Stimulated activated CD4-positive, alpha-beta T cell treated with anti-CD3 and anti-CD28 coated beads, Interleukin-15, amount 100 ng/mL, for 1 hour (primary cell): Measurements from ENCODE around the gene WDR17.

Experiments used
- DNase-seq, 2 donors: peaks; one replicate each; pipeline ENCODE4 v3.0.0-alpha.2; 2020; ENCODE audit warnings: low read depth in 1 of 2, low spot score in 1 of 2

WDR17 gene

GRCh38 chr4:176090115-176090514, 24.5 kb downstream of the WDR17 start:
- no peak for DNase-seq

DNA sequence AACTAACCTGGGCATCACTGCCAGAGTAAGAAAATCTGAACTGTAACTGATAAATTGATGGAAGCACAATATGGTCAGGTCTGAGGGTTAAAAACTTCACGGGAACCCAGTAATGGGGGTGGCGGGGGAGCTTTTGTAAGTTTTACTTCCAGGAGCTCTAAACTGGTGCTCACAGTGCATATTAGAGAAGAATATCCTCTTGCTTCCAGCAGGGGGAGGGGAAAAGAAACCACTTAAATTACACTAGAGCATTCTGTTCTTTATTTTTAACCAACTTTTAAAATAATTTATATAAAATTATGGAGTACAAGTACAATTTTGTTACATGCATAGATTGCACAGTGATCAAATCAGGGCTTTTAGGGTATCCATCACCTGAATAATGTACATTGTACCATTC, 33.7 kb downstream of the WDR17 start:
- DNase-seq, result no peak

GRCh38 chr4:176102414-176103063, 36.9 kb downstream of the WDR17 start:
- no peak for DNase-seq

DNA sequence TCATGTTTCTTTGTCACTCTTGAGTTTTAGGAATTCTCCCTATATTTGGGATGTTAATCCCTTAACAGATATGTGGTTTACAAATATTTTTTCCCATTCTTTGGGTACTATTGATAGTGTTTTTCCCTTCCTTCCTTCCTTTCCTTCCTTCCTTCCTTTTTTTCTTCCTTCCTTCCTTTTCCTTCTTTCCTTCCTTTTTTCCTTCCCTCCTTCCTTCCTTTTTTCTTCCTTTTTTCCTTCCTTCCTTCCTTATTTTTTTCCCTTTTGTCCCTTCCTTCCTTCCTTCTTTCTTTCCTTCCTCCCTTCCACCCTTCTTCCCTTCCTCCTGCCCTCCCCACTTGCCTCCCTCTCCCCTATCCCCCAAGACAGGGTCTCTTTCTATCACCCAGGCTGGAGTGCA, 42.1 kb downstream of the WDR17 start:
- no peak for DNase-seq

DNA sequence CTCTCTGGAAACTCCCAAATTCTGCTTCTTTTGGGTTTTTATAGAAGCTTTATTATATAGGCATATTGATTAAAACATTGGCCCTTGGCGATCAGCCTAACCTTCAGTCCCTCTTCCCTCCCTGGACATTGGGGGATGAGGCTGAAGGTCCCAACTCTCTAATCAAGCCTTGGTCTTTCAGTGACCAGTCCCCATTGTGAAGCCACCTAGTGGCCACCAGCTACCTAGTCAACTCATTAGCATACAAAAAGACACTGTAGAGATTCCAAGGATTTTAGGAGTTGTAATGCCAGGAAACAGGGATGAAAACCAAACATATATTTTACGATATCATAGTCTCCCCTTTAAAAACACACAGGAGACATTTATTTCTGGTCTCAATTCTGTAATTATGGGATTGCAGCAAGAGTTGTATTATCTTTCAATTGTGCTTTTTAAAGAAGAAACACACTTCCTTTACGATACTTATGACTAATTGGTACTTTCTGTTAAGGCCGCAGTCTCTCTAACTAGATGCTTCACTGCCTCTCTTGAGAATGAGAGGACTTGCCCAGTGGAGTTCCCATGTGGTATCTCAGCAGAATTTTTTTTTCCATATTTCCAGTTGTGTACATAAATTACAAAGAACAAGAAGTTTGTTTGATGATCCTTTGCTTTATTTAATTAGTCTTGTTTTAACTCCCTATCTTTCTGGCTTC, 58.2 kb downstream of the WDR17 start:
- no peak for DNase-seq

DNA sequence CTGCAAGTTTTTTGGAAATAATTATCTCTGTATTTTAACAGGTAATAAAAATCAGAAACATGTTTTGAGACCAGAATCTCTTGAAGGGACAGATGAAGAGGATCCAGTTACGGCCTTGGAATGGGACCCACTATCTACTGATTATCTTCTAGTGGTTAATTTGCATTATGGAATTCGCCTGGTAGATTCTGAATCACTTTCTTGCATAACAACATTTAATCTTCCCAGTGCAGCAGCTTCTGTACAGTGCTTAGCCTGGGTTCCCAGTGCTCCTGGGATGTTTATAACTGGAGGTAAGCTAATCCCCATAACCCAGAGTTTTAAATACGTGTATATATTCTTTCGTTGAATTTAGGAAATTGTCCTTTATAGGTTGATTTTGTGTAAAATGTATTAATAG, 59.4 kb downstream of the WDR17 start:
- no peak for DNase-seq

DNA sequence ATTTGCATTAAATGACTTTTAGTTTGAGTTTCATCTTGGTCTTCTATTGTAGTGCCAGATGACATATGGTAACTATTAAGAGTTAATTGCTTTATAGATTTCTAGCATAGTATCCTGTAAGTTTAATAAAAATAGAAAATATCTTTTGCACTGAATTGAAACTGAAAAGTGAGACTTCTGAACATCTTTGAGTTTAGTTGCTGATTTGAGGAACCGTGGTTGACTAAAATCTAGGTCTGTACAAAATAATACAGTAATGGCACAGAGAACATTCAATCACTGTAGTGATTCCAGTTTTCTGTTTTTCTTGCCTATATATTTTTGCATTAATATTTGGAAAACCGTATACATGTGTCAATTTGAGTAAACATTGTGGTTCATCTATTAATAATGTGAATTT, 69.0 kb downstream of the WDR17 start:
- DNase-seq, result no peak

DNA sequence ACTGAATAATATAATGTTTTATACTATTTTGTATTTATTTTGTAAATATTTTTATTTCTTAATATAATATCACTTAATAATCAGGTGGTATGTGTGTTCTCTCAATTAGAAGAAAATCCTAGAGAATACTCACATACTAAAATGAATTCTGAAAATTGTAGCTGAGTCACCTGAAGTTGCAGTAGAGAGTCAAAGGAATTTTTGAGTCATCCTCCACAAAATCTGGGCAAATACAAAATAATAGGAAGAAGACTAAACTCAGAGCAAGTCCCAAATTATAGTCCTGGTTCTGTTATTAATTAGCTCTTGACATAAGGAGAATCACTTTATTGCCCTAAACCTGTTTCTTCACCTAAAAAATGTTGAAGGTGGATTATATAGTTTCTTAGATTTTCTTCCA, 72.0 kb downstream of the WDR17 start:
- no peak for DNase-seq

- DNase-seq, result no peak
These were observed 73.9 kb downstream of the WDR17 start for GRCh38 chr4:176139518-176139917.

DNA sequence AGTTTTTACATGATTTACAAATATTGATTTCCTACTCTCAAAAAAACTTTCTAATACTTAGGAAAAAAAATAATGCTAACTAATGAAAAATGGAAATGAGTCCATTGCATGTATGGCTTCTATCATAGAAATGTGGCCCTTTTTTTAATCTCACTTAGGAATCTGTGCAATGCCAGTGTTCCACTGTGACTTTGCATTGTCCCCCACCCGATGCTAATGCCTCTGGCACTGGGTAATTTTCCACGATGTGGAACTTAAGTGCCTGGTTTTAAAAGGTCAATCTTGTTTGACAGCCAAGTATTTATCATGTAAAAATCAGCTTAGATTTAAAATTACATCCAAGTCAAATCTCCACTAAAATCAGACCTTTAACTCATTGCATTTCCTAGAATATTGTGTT, 76.6 kb downstream of the WDR17 start:
- no peak for DNase-seq

- no peak for DNase-seq
These were observed 84.2 kb downstream of the WDR17 start for GRCh38 chr4:176149680-176150355.

- no peak for DNase-seq
These were observed 84.7 kb downstream of the WDR17 start for GRCh38 chr4:176150356-176150682.

DNA sequence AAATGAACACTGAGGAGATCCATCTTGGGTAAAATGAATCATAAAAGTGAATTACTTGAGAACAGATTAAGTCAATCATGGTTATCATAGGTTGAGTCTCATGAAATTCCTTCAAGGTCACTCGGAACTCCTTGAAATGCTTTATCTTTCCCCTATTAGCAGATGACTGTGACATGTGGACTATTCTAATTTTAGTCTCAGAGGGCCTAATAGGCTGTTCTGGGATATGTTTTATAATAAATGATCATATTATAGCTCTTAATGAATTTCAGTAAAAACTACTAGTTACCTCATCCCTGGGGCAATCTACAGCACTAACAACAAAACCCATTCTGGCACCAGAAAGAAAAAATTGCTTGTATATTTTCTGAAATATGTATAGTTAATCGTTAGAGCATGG, 85.1 kb downstream of the WDR17 start:
- no peak for DNase-seq

DNA sequence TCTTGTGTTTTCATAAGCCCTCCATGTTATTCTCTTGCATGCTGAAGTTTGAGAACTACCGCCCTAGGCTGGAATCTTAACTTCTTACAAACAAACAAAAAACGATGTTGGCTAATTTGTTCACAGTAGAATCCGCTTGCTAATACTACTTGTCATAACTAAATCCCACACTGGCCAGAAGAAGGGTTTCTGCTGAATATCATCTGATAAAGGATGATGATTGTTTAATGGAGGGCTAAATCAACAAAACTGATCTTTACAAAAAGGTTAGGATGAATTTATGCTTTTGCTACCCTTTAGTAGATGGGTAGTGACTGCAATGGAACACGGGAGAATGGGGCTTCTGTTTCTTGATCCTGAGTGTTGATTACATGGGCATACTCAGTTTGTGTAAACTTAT, 87.5 kb downstream of the WDR17 start:
- no peak for DNase-seq

GRCh38 chr4:176156656-176157055, 91.0 kb downstream of the WDR17 start:
- no peak for DNase-seq

DNA sequence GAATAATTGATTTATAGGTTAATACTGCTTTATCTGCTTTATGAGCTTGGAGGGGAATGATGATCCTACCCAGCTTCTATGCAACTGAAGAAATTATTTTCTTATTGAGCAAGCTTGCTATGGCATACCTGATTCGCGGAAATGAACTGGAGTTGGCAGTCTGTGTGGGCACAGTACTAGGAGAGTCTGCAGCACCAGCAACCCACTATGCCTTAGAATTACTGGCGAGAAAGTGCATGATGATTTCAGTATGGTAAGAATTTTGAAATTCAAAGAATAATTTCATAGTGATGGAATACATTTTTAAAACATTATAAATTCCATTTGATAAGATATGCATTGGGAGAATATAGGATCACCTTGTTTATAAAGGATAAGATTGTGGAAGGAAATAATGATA, 97.4 kb downstream of the WDR17 start:
- DNase-seq, result no peak

- DNase-seq, result no peak
These were observed 119.4 kb downstream of the WDR17 start for GRCh38 chr4:176185051-176185450.

GRCh38 chr4:176186067-176186466, 120.4 kb downstream of the WDR17 start:
- no peak for DNase-seq

DNA sequence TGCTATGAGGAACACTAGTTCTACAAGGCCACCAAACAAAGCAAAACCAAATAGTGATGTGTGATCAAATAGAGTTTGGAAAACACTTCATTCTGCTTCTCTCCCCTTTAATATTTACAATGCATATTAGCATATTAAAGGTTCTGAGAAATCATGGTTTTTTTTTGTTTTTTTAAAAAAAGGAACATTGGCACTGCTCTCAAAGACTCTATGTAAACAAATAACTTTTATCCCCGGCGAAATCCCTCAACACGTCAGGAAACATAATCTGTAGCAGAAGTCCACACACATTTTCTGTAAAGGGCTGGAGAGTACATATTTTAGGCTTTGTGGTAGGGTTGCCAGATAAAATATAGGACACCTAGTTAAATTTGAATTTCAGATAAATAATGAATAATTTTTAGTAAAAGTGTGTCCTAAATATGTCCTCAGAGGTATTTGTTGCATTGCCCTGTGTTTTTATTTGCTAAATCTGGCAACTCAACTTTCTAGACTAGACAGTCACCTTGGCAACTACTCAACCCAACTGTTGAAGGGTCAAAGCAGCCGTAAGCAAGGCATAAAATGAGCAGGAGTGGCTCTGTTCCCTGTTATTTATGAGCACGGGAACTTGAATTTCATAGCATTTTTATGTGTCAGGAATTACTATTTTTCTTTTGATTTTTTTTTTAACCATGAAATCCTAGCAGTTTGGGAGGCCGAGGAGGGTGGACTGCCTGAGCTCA, 121.2 kb downstream of the WDR17 start:
- DNase-seq, result no peak

DNA sequence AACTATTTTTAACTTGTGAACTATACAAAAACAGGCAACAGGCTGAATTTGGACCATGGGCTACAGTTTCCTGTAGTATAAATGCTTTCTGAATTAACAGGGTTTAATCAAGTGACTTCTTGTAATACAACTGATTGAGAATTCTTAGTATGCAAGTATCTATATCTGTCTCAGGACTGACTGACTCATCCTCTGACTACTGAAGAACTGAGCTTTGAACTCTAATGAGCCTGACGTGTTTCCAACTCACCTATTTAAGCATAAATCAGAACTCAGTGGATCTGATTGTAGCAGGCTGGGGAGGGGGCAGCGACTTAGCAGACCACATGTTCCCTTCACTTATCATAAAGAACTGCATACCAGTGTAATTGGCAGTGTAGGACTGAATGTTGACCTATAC, 122.0 kb downstream of the WDR17 start:
- DNase-seq, result no peak

- no peak for DNase-seq
These were observed 123.0 kb downstream of the WDR17 start for GRCh38 chr4:176188654-176189053.
